ENCODE results near the gene KRTAP19-8.

Gene KRTAP19-8

GRCh38 chr21:31038376-31038775 is at the start of gene KRTAP19-8:
Gene KRTAP19-8 (minus strand): TSS chr21:31038476. CDS start chr21:31038443, 33 bp downstream.
- DNase-seq (ENCODE audit: low read depth), result no peak

GRCh38 chr21:31087639-31088473 is 49.6 kb upstream of the KRTAP19-8 start:
- no peak for DNase-seq (ENCODE audit: low read depth)

GRCh38 chr21:31084689-31085088 is 46.4 kb upstream of the KRTAP19-8 start:
- no peak for DNase-seq (ENCODE audit: low read depth)

- DNase-seq (ENCODE audit: low read depth), result no peak
Observed at GRCh38 chr21:31078796-31079195, 40.5 kb upstream of the KRTAP19-8 start.

- no peak for DNase-seq (ENCODE audit: low read depth)
Observed at GRCh38 chr21:31078216-31078615, 39.9 kb upstream of the KRTAP19-8 start.

GRCh38 chr21:31075848-31076247 is 37.6 kb upstream of the KRTAP19-8 start:
- DNase-seq (ENCODE audit: low read depth), result no peak

- no peak for DNase-seq (ENCODE audit: low read depth)
Observed at GRCh38 chr21:31072533-31072932, 34.3 kb upstream of the KRTAP19-8 start.

GRCh38 chr21:31064803-31065202 is 26.5 kb upstream of the KRTAP19-8 start:
- DNase-seq (ENCODE audit: low read depth), result no peak

GRCh38 chr21:31052489-31053142 is 14.3 kb upstream of the KRTAP19-8 start:
- no peak for DNase-seq (ENCODE audit: low read depth)

- DNase-seq (ENCODE audit: low read depth), result no peak
Observed at GRCh38 chr21:31050577-31051157, 12.4 kb upstream of the KRTAP19-8 start.

GRCh38 chr21:31045841-31046240 is 7.6 kb upstream of the KRTAP19-8 start:
- DNase-seq (ENCODE audit: low read depth), result no peak

GRCh38 chr21:31043471-31043870 is 5.2 kb upstream of the KRTAP19-8 start:
- DNase-seq (ENCODE audit: low read depth), result no peak

GRCh38 chr21:31042080-31042464 is 3.8 kb upstream of the KRTAP19-8 start:
- DNase-seq (ENCODE audit: low read depth), result no peak

- DNase-seq (ENCODE audit: low read depth), result no peak
Observed at GRCh38 chr21:31041295-31042079, 3.2 kb upstream of the KRTAP19-8 start.

- DNase-seq (ENCODE audit: low read depth), result no peak
Observed at GRCh38 chr21:31034378-31034777, 3.9 kb downstream of the KRTAP19-8 start.

GRCh38 chr21:31030367-31031106 is 7.7 kb downstream of the KRTAP19-8 start:
- DNase-seq (ENCODE audit: low read depth), result no peak

- no peak for DNase-seq (ENCODE audit: low read depth)
Observed at GRCh38 chr21:31023680-31024079, 14.6 kb downstream of the KRTAP19-8 start.

- no peak for DNase-seq (ENCODE audit: low read depth)
Observed at GRCh38 chr21:31022306-31022705, 16.0 kb downstream of the KRTAP19-8 start.

GRCh38 chr21:31018232-31018631 is 20.0 kb downstream of the KRTAP19-8 start:
- DNase-seq (ENCODE audit: low read depth), result no peak

- no peak for DNase-seq (ENCODE audit: low read depth)
Observed at GRCh38 chr21:31014891-31015290, 23.4 kb downstream of the KRTAP19-8 start.

All from GM04504 (cell line).